GOT3 (cell line): Measurements from ENCODE around the gene RAB11FIP4.

Experiments used
- DNase-seq: peaks from one replicate; lab custom pipeline; 2025; ENCODE audit warnings: mixed read lengths; lab: John Stamatoyannopoulos, UW

The RAB11FIP4 gene

GRCh38 chr17:31499771-31500554, 108.5 kb downstream of the RAB11FIP4 start:
- DNase-seq = no peak

DNA sequence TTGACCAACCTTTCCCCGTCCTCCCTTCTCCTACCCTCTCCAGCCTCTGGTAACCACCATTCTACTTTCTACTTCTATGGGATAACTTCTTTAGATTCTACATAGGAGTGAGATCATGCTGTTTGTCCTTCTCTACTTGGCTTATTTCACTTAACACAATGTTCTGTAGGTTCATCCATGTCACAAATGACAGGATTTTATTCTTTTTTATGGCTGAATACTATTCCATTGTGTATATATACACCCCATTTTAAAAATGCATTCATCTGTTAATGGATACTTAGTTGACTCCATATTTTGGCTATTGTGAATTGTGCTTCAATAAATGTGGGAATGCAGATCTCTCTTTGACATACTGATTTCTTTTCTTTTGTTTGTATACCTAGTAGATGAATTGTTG, 115.0 kb downstream of the RAB11FIP4 start:
- no peak for DNase-seq

DNA sequence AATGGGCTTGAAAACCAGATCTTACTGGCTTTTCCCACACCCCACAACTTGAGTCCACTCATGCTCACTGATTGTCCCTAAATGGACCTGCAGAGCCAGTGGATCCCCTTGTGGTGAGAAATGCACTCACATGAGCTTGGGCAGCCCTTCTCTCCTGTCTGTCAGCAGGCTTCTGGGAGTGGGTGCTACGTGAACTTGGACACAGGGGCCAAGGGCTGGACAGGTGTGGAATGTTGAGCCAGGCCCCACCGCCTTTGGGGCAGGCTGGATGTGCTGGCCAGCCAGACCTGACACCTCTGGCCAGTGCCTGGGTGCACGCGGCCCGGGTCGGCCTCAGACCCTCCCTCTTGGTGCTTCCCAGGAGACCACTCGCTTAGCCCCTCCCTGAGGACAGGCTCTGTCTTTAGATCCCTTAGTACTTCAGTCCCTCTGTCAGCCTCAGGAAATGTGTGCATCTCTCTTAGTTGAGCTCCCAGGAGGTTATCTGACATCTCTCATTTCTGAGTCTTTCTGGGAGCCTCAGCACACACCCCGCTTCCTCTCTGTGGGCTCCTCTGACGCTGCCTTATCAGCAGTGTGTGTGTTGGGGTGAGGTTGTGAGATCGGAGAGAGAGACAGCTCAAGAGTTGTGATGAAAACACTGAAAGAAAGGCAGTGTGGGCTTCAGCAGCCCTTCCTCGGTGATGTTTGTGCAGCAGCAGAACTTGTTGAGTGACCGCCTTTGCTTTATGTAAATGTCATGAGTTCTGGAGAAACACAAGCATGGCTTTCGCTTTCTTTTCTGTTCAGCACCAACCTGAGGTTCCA, 117.0 kb downstream of the RAB11FIP4 start:
- no peak for DNase-seq

GRCh38 chr17:31509095-31509804, 117.8 kb downstream of the RAB11FIP4 start:
- DNase-seq = no peak

- DNase-seq = no peak
Measured at GRCh38 chr17:31509805-31510177, 118.3 kb downstream of the RAB11FIP4 start.

GRCh38 chr17:31510308-31511194, 119.1 kb downstream of the RAB11FIP4 start:
- no peak for DNase-seq

DNA sequence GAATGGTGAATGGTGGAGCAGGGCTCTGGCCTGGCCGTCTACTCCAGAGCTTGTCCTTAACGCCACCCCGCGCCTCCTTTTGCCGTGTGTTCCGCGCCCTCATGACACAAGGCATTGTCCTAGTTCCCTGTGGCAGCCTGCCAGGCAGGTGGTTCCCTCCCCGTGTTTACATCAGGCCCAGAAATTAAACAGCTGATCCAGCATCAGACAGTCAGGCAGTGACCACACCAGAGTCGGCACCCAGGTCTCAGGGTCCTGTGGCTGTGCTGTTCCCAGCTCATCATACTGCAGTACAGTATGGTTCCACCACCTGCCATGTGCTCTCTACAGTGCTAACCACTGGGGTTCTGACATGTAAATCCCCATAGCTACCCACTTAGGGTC, 119.7 kb downstream of the RAB11FIP4 start:
- DNase-seq = no peak

DNA sequence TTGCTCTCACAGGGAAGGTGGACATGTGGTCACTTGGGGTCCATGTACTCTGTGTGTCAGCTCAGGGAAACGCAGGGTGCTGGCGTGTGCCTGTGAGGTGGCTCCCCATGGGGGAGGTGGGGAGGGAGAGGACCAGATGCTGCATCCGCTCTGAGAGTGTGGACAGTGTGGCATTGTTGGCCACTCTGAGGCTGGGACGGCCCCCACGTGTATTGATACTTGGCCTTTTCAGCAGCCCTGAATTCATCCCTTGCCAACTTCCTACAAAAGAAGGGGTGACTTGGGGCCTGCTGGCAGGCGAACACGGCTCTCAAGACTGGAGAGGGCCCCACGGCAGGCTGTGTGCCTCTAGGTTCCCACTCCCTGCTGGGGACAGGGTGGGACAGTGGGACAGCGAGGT, 120.1 kb downstream of the RAB11FIP4 start:
- DNase-seq = no peak

- DNase-seq = no peak
Measured at GRCh38 chr17:31512104-31512740, 120.7 kb downstream of the RAB11FIP4 start.

- no peak for DNase-seq
Measured at GRCh38 chr17:31512796-31513195, 121.3 kb downstream of the RAB11FIP4 start.

GRCh38 chr17:31513731-31514427, 122.4 kb downstream of the RAB11FIP4 start:
- no peak for DNase-seq

DNA sequence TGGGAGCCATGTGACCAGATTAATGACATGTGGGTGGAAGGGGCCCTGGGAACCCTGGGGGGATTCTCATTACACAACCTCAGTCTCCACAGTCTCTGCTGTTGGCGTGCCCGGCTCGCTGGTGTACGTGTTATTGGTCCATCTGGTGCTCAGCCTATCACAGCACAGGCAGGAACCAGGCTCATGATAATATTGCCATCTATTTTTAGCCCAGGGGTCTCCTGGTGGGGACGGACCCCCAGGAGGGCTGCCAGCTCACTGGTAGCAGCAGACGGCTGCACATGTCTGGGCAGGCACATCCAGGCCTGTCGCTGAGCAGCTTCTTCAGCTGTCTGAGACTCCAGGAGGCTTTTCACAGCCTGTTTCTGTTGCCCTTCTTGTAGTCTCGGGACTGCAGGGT, 123.8 kb downstream of the RAB11FIP4 start:
- no peak for DNase-seq

- no peak for DNase-seq
Measured at GRCh38 chr17:31517524-31517923, 126.0 kb downstream of the RAB11FIP4 start.

GRCh38 chr17:31518478-31518877, 127.0 kb downstream of the RAB11FIP4 start:
- DNase-seq = no peak

GRCh38 chr17:31521632-31522283, 130.3 kb downstream of the RAB11FIP4 start:
- DNase-seq = no peak

GRCh38 chr17:31522284-31522931, 130.9 kb downstream of the RAB11FIP4 start:
- DNase-seq = no peak

GRCh38 chr17:31522987-31523495, 131.6 kb downstream of the RAB11FIP4 start:
- no peak for DNase-seq

DNA sequence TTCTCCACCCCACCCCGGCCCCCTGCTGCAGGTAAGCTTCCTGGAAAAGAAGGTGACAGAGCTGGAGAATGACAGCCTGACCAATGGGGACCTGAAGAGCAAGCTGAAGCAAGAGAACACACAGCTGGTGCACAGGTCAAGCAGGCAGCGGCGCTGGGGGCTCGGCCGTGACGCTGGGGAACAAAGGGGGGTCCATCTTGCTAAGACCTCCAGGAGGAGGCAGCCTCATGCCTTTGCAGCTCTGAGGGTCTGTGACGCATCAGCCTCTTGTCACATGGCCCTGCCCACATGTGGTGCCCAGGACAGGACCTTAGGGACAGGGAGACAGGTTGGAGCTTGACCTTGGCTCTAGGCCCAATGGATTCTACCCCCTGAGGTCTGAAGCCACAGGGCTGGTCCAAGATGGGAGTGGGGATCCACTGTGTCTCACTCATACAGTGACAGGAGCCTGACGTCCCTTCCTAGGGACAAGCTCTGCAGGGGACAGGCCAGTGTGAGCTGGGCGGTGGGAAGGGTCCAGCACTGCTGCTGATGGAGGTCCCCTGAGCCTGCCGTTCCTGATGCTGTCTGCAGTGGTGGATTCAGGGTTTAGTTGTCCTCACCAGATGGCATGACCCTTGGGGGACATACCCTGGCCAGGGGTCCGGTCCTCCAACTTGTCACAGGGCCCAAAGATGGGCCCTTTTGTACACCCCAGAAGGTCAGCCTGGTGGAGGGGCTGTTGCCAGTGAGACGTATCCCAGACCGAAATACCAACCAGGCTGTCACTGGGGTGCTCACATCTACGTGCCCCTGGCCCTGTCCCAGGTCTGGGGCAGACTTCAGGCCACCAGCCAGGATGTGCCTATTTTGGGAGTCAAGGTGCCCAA, 132.6 kb downstream of the RAB11FIP4 start:
- no peak for DNase-seq
